Neuronal stem cell (in vitro differentiated cells): ENCODE data around the gene CFLAR. TPM values are rescaled to one million over a fixed set of nuclear protein-coding genes. Genes with fewer than 3 reads are reported as not detected.

Experiments used
- DNase-seq: peaks from one replicate; pipeline ENCODE4 v3.0.0-alpha.2; 2013; ENCODE audit warnings: low spot score
- H2AFZ ChIP-seq: one replicate; pipeline ENCODE4 v1.6.1; 2013; ENCODE audit warnings: mild to moderate bottlenecking, low read length, inconsistent platforms
- H2AK5ac ChIP-seq: 2 replicates; pipeline ENCODE4 v1.6.1; 2013; ENCODE audit warnings: low read depth, mild to moderate bottlenecking, inconsistent platforms, low read length, moderate library complexity, mixed read lengths
- H2BK120ac ChIP-seq: 2 replicates; pipeline ENCODE4 v1.6.1; 2013; ENCODE audit warnings: low read depth, mild to moderate bottlenecking, inconsistent platforms, low read length, moderate library complexity, mixed read lengths
- H2BK12ac ChIP-seq: one replicate; pipeline ENCODE4 v1.6.1; 2013; ENCODE audit warnings: low read length, inconsistent platforms
- H2BK15ac ChIP-seq: 2 replicates; pipeline ENCODE4 v1.6.1; 2013; ENCODE audit warnings: mild to moderate bottlenecking, low read length, inconsistent platforms, mixed read lengths
- H2BK5ac ChIP-seq: one replicate; pipeline ENCODE4 v1.6.1; 2013; ENCODE audit warnings: inconsistent platforms, mild to moderate bottlenecking, low read length, moderate library complexity
- H3K14ac ChIP-seq: one replicate; pipeline ENCODE4 v1.6.1; 2013; ENCODE audit warnings: low read length, inconsistent platforms
- H3K18ac ChIP-seq: 2 replicates; pipeline ENCODE4 v1.6.1; 2013; ENCODE audit warnings: low read length, inconsistent platforms
- H3K23ac ChIP-seq: 2 replicates; pipeline ENCODE4 v1.6.1; 2013; ENCODE audit warnings: low read depth, mild to moderate bottlenecking, mixed read lengths, low read length, inconsistent platforms; ENCODE audit not compliant: poor library complexity
- H3K27ac ChIP-seq: replicated peaks from 3 replicates; pipeline ENCODE4 v1.5.1; 2013; ENCODE audit warnings: low read length, inconsistent platforms
- H3K27me3 ChIP-seq, 3 experiments: 2 replicates each; pipeline ENCODE4 v1.6.1; 2013; ENCODE audit warnings: low read length in 3 of 3, mild to moderate bottlenecking in 2 of 3, inconsistent platforms in 1 of 3, low read depth in 1 of 3, mixed read lengths in 1 of 3, moderate library complexity in 1 of 3; ENCODE audit not compliant: control insufficient read depth in 3 of 3, insufficient read depth in 3 of 3
- H3K36me3 ChIP-seq, 2 donors: replicated peaks in 1 of 2; 2 replicates each; pipeline ENCODE4 v1.6.1; 2013; ENCODE audit warnings: low read length in 2 of 2; ENCODE audit not compliant: control insufficient read depth in 2 of 2, insufficient read depth in 2 of 2
- H3K4ac ChIP-seq: 2 replicates; pipeline ENCODE4 v1.6.1; 2013; ENCODE audit warnings: inconsistent platforms, mild to moderate bottlenecking, low read length, moderate library complexity
- H3K4me1 ChIP-seq, 2 donors: 1 replicate in 1 of 2; 2 replicates in 1 of 2; pipeline ENCODE4 v1.6.1; 2013; ENCODE audit warnings: low read length in 2 of 2, low read depth in 1 of 2; ENCODE audit not compliant: control insufficient read depth in 2 of 2, insufficient read depth in 1 of 2
- H3K4me2 ChIP-seq: one replicate; pipeline ENCODE4 v1.6.1; 2013; ENCODE audit warnings: mild to moderate bottlenecking, low read length, inconsistent platforms; ENCODE audit not compliant: insufficient read depth, poor library complexity, severe bottlenecking
- H3K4me3 ChIP-seq, 2 donors: 2 replicates each; pipeline ENCODE4 v1.5.1; 2013; ENCODE audit warnings: low read length in 2 of 2, mild to moderate bottlenecking in 2 of 2, inconsistent platforms in 1 of 2, moderate library complexity in 1 of 2
- H3K79me1 ChIP-seq: one replicate; pipeline ENCODE4 v1.6.1; 2013; ENCODE audit warnings: low read depth, mild to moderate bottlenecking, inconsistent platforms, low read length, moderate library complexity
- H3K9ac ChIP-seq: one replicate; pipeline ENCODE4 v1.6.1; 2013; ENCODE audit warnings: mild to moderate bottlenecking, low read depth, low read length, inconsistent platforms; ENCODE audit not compliant: poor library complexity
- H3K9me3 ChIP-seq, 2 donors: replicated peaks in 1 of 2; 2 replicates each; pipeline versions ENCODE3 to v1.6.1; 2013; ENCODE audit warnings: low read length in 2 of 2, mild to moderate bottlenecking in 2 of 2, inconsistent platforms in 1 of 2, low read depth in 1 of 2, mixed read lengths in 1 of 2, moderate library complexity in 1 of 2; ENCODE audit not compliant: control insufficient read depth in 2 of 2, insufficient read depth in 1 of 2
- H4K8ac ChIP-seq: one replicate; pipeline ENCODE4 v1.6.1; 2013; ENCODE audit warnings: low read depth, mild to moderate bottlenecking, inconsistent platforms, low read length, moderate library complexity
- H4K91ac ChIP-seq: one replicate; pipeline ENCODE4 v1.6.1; 2013; ENCODE audit warnings: low read length, low read depth, mild to moderate bottlenecking, inconsistent platforms; ENCODE audit not compliant: poor library complexity
- WGBS, 2 donors: extraction: QIAGEN DNeasy Blood & Tissue Kit; methylation state at CpG; one replicate each; pipeline ENCODE4 v1.1.7; 2013; ENCODE audit warnings: missing lambda C conversion rate in 2 of 2, mixed read lengths in 1 of 2; ENCODE audit not compliant: insufficient read length in 2 of 2, insufficient replicate concordance in 1 of 2; ENCODE audit errors: extremely low coverage in 2 of 2; 5-methylcytosine and 5-hydroxymethylcytosine counted together
- polyA plus RNA-seq, 2 experiments: library from polyadenylated mRNA; stranded (reverse); fragments of 200-250 nt; gene quantifications; one replicate each; pipeline ENCODE4 v1.2.3, GENCODE V29; 2013

The CFLAR gene
- 3.8 TPM for polyA plus RNA-seq (2013, experiment 1 of 2)
- polyA plus RNA-seq (2013, experiment 2 of 2), result 4.0 TPM

DNA sequence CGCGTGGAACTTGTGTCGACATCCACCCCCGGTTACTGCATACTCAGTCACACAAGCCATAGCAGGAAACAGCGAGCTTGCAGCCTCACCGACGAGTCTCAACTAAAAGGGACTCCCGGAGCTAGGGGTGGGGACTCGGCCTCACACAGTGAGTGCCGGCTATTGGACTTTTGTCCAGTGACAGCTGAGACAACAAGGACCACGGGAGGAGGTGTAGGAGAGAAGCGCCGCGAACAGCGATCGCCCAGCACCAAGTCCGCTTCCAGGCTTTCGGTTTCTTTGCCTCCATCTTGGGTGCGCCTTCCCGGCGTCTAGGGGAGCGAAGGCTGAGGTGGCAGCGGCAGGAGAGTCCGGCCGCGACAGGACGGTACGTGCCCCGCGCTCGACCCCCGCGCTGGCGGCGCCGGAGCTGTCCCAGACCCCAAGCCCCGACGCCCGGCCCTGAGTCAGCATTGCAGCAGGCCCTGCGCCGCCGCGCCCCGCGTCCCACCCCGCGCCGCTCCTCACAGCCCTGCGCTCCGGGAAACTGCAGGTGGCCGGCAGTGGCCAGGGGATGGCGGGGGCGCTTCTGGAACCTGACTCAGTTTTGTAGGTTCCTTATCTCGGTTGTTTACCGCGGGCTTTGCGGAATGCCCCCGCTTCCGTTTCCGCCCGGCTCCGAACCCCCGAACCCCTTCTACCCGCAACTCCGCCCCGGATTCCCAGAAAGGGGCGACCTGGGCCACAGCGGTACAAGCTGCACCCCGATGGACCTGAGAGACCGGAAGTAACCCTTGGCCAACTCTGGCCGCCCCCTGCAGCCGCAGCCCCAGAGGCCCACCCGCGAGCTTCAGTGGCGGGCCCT is at the start of gene CFLAR:
Gene CFLAR, plus strand, starts transcription at position 50 of the 844 bp plus-strand sequence. CDS start 13,702 bp downstream, outside the sequence.
- H4K91ac ChIP-seq, result no peak within 1 kb of the TSS
- H2BK12ac ChIP-seq, result no peak within 1 kb of the TSS
- peak within 1 kb of the TSS; percentile 93 for H3K18ac ChIP-seq
- no peaks in the 10 kb centered on the region for H3K79me1 ChIP-seq
- H3K27ac ChIP-seq, result peak within 1 kb of the TSS; percentile 22
- H3K4me3 ChIP-seq, result peak within 1 kb of the TSS; percentile 52 to 76
- H2BK15ac ChIP-seq, result peak within 1 kb of the TSS; percentile 82
- peak within 1 kb of the TSS; percentile 97 for H3K23ac ChIP-seq
- peak within 1 kb of the TSS; percentile 69 for H3K4me2 ChIP-seq
- H3K4ac ChIP-seq, result peak within 1 kb of the TSS; percentile 58
- peak within 1 kb of the TSS; percentile 63 for H3K14ac ChIP-seq
- peaks cover 0 to 2% of the 10 kb centered on the region in 2 donors for H3K4me1 ChIP-seq
- H4K8ac ChIP-seq, result peak within 1 kb of the TSS; percentile 77
- no peaks in the 10 kb centered on the region for H3K36me3 ChIP-seq
- peak within 1 kb of the TSS; percentile 77 for H2BK120ac ChIP-seq
- H3K27me3 ChIP-seq, result no peaks in the 10 kb centered on the region
- peak within 1 kb of the TSS; percentile 60 for H2AK5ac ChIP-seq
- DNase-seq, result no peak
- H2AFZ ChIP-seq, result peak within 1 kb of the TSS; percentile 92
- peak within 1 kb of the TSS; percentile 92 for H3K9ac ChIP-seq
- peak within 1 kb of the TSS; percentile 79 for H2BK5ac ChIP-seq
- peaks cover 0 to 2% of the 10 kb centered on the region in 2 donors for H3K9me3 ChIP-seq
- no CpG with 5 or more reads among the region's 75 CpGs for WGBS, 2 donors

- H3K79me1 ChIP-seq, result peaks cover 2% of the 10 kb centered on the region
- DNase-seq, result no peak
- H2AK5ac ChIP-seq, result no peak overlapping the region
These were observed 45.0 kb upstream of the CFLAR start for GRCh38 chr2:201070948-201071478.

GRCh38 chr2:201071479-201072200 is 44.3 kb upstream of the CFLAR start, which contains the start of the genes HYCC2 and NDUFB3:
Gene HYCC2, minus strand, starts transcription at chr2:201071671. Its CDS starts 47,662 bp downstream, at chr2:201024009.
Gene NDUFB3, plus strand, starts transcription at chr2:201072001. Its CDS starts 6,882 bp downstream, at chr2:201078883.
- Histone ChIP-seq H3K27ac (peak within 1 kb of the TSS; percentile 38), H3K4me1 (peaks cover 3 to 13% of the 10 kb centered on the region in 2 donors), H3K4me2 (peak within 1 kb of the TSS; percentile 79), H4K8ac (no peak within 1 kb of the TSS), H2BK12ac (no peak within 1 kb of the TSS), H2BK5ac (no peak within 1 kb of the TSS), H3K9me3 (no peaks in the 10 kb centered on the region), H3K79me1 (peaks cover 2% of the 10 kb centered on the region), H4K91ac (no peak within 1 kb of the TSS), H2BK120ac (no peak within 1 kb of the TSS), H3K27me3 (no peaks in the 10 kb centered on the region), H3K36me3 (no peaks in the 10 kb centered on the region), H3K23ac (no peak within 1 kb of the TSS), H2AFZ (peak within 1 kb of the TSS; percentile 84), H3K4ac (no peak within 1 kb of the TSS), H3K14ac (no peak within 1 kb of the TSS), H2BK15ac (no peak within 1 kb of the TSS), H3K4me3 (peak within 1 kb of the TSS; percentile 70 to 88), H2AK5ac (no peak within 1 kb of the TSS), H3K18ac (peak within 1 kb of the TSS; percentile 13), H3K9ac (peak within 1 kb of the TSS; percentile 89)
- no CpG with 5 or more reads among the region's 34 CpGs for WGBS, 2 donors
- peak; percentile 95 for DNase-seq

More at GRCh38 chr2:201070948-201071478, 45.0 kb upstream of the CFLAR start:
- peak overlapping the region; percentile 70 to 88 for H3K4me3 ChIP-seq
- no peak overlapping the region for H3K4ac ChIP-seq
- no peak overlapping the region for H2BK120ac ChIP-seq
- H2BK5ac ChIP-seq, result no peak overlapping the region
- H3K4me2 ChIP-seq, result peak overlapping the region; percentile 79
- H4K91ac ChIP-seq, result no peak overlapping the region
- no peaks in the 10 kb centered on the region for H3K36me3 ChIP-seq
- no peak overlapping the region for H3K14ac ChIP-seq
- no peak overlapping the region for H3K27ac ChIP-seq
- H3K9me3 ChIP-seq, result no peaks in the 10 kb centered on the region
- no CpG with 5 or more reads among the region's 21 CpGs for WGBS, 2 donors
- H3K18ac ChIP-seq, result peak overlapping the region; percentile 13
- no peak overlapping the region for H2BK15ac ChIP-seq
- peak overlapping the region; percentile 84 for H2AFZ ChIP-seq
- H4K8ac ChIP-seq, result no peak overlapping the region
- no peak overlapping the region for H2BK12ac ChIP-seq
- peaks cover 3 to 13% of the 10 kb centered on the region in 2 donors for H3K4me1 ChIP-seq
- peak overlapping the region; percentile 89 for H3K9ac ChIP-seq
- no peak overlapping the region for H3K23ac ChIP-seq
- no peaks in the 10 kb centered on the region for H3K27me3 ChIP-seq
